ENCODE data around the gene AGPAT1. TPM values are rescaled to one million over a fixed set of nuclear protein-coding genes. Genes with fewer than 3 reads are reported as not detected.

Gene AGPAT1
- total RNA-seq, 4 donors from 2014 or later: 17.8 to 28.2 (median 25.6) TPM

GRCh38 chr6:32153564-32154513 lies 22.0 kb downstream of the AGPAT1 start, which contains the start of gene PPT2:
TSS of gene PPT2 (plus strand) at chr6:32154141. CDS start at chr6:32154595, 454 bp downstream.
- no peak for TF ChIP-seq CTCF (IDR thresholded peaks at IDR 0.05; ENCODE audit: low read depth)

GRCh38 chr6:32152769-32153563 lies 22.9 kb downstream of the AGPAT1 start:
- TF ChIP-seq CTCF (IDR thresholded peaks at IDR 0.05; ENCODE audit: low read depth): no peak

GRCh38 chr6:32151863-32152768 lies 23.8 kb downstream of the AGPAT1 start, which contains the start of gene PRRT1:
TSS of gene PRRT1 (minus strand) at chr6:32151939. CDS start at chr6:32151827, 112 bp downstream.
- TF ChIP-seq CTCF (IDR thresholded peaks at IDR 0.05; ENCODE audit: low read depth): no peak

- no peak for TF ChIP-seq CTCF (IDR thresholded peaks at IDR 0.05; ENCODE audit: low read depth)
Measured at GRCh38 chr6:32151181-32151862, 24.6 kb downstream of the AGPAT1 start.

- no peak for TF ChIP-seq CTCF (IDR thresholded peaks at IDR 0.05; ENCODE audit: low read depth)
Measured at GRCh38 chr6:32149932-32150870, 25.7 kb downstream of the AGPAT1 start.

Data from subcutaneous adipose tissue (tissue), 4 donors.